GM19099 (cell line): ENCODE data around the gene C12orf43.

Experiments used
- POLR2A ChIP-seq: IDR thresholded peaks from 3 replicates; pipeline ENCODE4 v1.6.1; 2011; ENCODE audit warnings: low read depth; ENCODE audit not compliant: insufficient read length; ENCODE audit errors: extremely low read depth

The C12orf43 gene

DNA sequence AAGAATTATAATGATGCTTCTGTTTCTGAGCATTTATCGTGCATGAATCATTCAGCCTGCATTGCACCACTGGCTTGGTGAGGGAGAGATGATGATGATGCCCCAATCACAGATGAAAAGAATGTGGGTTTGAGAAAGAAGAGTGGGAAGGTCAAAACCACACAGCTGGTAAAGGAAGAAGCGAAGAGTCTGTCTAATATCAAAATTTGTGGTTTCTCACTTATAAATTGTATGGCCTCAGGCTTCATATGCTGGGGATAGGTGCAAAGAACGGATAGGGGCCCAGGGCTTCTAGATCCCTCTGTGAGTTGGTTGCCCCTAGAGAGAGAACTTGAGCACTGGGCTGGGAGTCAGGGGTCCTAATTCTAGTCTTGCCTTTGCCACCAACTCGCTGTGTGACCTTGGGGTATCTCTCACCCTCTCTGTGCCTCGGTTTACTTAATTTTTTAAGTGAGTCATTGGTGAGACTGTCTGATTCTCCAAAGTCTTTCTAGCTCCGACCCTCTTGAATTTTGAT, 20.6 kb upstream of the C12orf43 start:
- no peak for TF ChIP-seq POLR2A

GRCh38 chr12:121034616-121035305, 18.5 kb upstream of the C12orf43 start:
- TF ChIP-seq POLR2A: no peak

GRCh38 chr12:121033625-121034349, 17.5 kb upstream of the C12orf43 start:
- no peak for TF ChIP-seq POLR2A

DNA sequence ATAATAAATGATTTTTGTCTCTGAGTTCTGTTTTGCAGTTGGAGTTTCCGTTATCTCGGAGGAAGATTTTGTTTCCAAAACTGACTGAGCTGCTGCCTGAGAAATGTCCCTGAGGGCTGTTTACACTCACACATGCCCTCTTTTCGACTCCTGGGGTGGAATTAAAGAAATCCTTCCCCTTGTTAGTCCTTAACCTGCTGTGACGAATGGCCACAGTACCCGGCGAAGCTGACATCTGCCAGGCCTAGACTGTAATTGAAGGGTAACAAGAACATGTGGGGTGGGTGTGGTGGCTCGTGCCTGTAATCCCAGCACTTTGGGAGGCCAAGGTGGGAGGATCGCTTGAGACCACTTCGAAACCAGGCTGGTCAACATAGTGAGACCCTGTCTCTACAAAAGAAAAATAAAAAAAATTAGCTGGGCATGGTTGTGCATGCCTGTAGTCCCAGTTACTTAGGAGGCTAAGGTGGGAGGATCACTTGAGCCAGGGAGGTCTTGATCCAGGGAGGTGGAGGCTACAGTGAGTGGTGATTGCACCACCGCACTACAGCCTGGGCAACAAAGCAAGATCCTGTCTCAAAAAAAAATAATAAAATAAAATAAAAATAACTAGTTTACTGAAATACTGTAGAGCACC, 14.4 kb upstream of the C12orf43 start:
- no peak for TF ChIP-seq POLR2A

- TF ChIP-seq POLR2A: no peak
Measured at GRCh38 chr12:121026274-121027045, 10.2 kb upstream of the C12orf43 start.

- no peak for TF ChIP-seq POLR2A
Measured at GRCh38 chr12:121025442-121026226, 9.3 kb upstream of the C12orf43 start.

- no peak for TF ChIP-seq POLR2A
Measured at GRCh38 chr12:121023799-121024198, 7.5 kb upstream of the C12orf43 start.

DNA sequence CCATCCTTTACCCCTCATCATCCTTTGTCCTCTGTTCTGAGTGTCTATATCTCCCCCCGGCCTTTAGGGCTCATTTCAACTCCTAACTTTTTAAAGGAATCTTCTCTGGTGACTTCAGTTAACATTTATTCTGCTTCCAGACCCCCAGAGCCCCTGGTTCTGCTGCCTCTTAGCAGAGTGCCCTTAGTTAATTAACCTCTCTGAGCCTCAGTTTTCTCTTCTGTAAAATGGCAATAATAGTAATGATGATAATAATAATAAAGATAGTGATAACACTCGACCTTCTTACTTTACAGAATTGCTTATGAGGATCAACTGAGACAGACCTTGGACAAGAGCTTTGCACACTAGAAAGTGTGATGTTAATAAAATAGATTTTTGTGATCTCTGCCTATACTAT, 6.4 kb upstream of the C12orf43 start:
- no peak for TF ChIP-seq POLR2A

DNA sequence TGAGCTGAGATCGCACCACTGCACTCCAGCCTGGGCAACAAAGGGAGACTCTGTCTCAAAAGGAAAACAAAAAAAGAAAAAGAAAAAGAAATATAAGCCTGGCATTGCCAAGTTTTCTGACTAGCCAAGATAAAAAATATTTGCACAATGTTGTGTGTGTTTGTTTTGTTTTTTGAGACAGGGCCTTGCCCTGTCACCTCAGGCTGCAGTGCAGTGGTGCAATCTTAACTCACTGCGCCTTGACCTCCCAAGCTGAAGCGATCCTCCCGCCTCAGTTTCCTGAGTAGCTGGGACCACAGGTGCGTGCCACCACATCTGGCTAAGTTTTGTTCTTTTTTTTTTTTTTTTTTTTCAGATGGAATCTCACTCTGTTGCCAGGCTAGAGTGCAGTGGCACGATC, 5.5 kb upstream of the C12orf43 start:
- TF ChIP-seq POLR2A: no peak

GRCh38 chr12:121018860-121019617, 2.8 kb upstream of the C12orf43 start:
- no peak for TF ChIP-seq POLR2A

DNA sequence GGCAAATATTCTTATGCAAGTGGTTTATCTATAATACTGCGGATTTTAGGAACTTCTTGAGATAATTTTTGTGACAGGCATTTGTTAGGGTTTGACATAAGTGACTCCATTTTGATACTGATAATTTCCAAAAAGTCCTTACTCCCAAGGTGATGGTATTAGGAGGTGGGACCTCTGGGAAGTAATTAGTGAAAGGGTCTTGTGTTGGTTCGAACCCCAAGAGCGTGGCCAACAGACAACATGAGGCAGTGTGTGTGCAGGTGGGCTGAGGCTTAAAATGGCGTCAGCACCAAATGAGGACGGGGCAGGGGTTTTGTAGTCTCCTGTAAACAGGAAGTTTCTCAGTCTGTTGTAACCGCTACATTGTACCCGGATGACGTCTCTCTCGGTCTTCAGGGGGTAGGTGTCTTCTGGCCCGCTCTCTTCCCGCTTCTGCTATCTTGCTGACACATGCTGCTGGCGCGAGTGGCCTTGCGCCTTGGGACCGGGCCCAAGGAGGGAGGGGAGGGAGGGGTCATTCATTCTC, 1.7 kb upstream of the C12orf43 start:
- no peak for TF ChIP-seq POLR2A

- TF ChIP-seq POLR2A: no peak
Measured at GRCh38 chr12:121013715-121014114, 2.6 kb downstream of the C12orf43 start.

DNA sequence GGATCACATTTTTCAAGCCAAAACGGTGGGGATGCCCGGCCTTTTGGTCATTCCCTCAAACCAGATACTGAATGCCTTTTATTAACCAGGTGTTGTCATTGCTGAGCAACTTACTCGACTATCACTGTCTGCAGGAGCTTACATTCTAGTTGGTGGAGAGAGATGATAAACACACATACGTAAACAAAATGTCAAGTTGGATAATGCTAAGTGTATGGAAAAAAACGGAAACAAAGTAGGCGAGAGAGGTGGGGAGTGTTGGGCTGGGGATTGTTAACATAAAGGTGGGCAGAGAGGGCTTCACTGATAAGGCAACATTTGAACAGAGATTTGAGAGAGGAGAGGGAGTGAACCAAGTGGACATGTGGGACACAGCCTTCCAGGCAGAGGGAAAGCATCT, 4.5 kb downstream of the C12orf43 start:
- no peak for TF ChIP-seq POLR2A

GRCh38 chr12:121010860-121011259, 5.4 kb downstream of the C12orf43 start:
- no peak for TF ChIP-seq POLR2A

DNA sequence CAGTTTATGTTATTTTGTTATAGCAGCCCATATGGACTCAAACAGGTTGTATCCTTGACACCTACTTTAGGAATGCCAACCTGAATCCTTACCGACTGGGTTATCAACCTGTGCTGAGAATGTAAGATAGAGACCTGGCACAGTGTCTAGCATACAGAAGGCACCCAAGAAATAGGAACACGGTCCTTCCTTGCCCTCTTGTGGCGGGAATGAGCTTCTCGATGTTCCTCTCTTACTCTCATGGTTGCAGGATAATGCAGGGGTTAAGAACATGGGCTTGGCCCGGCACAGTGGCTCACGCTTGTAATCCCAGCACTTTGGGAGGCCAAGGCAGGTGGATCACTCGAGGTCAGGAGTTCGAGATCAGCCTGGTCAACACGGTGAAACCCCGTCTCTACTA, 6.5 kb downstream of the C12orf43 start:
- TF ChIP-seq POLR2A: no peak
